Natural killer cell (primary cell): Measurements from ENCODE around the gene RHOF. TPM values are rescaled to one million over a fixed set of nuclear protein-coding genes. Genes with fewer than 3 reads are reported as not detected.

ENCODE experiments used
- ATAC-seq, 3 donors: fragments of 150-1000 bp in 2 of 3; fragments of 200-7000 bp in 1 of 3; cut with Tn5 transposase; 1 replicate in 1 of 3; 2 replicates in 2 of 3; pipeline ENCODE4 v1.10.0; 2021; ENCODE audit warnings: mild to moderate bottlenecking in 2 of 3, moderate library complexity in 2 of 3
- DNase-seq, 2 donors: peaks; one replicate each; pipeline versions ENCODE4 v3.0.0 to v3.0.0-alpha.2; 2013 to 2021; ENCODE audit warnings: mixed read lengths in 1 of 2
- H3K27ac ChIP-seq: one replicate; pipeline ENCODE4 v1.5.1; 2013; ENCODE audit warnings: mild to moderate bottlenecking, low read length
- H3K27me3 ChIP-seq: one replicate; pipeline ENCODE4 v1.6.1; 2013; ENCODE audit warnings: low read length; ENCODE audit not compliant: control insufficient read depth, insufficient read depth
- H3K36me3 ChIP-seq: one replicate; pipeline ENCODE4 v1.6.1; 2013; ENCODE audit warnings: low read length; ENCODE audit not compliant: control insufficient read depth, insufficient read depth
- H3K4me1 ChIP-seq: one replicate; pipeline ENCODE4 v1.6.1; 2013; ENCODE audit warnings: low read length; ENCODE audit not compliant: control insufficient read depth, insufficient read depth
- H3K4me3 ChIP-seq: one replicate; pipeline ENCODE4 v1.5.1; 2013; ENCODE audit warnings: low read length
- H3K9me3 ChIP-seq: one replicate; pipeline ENCODE4 v1.6.1; 2013; ENCODE audit warnings: low read length; ENCODE audit not compliant: control insufficient read depth, insufficient read depth
- H3K27ac Mint-ChIP-seq, 2 donors: one replicate each; pipeline ENCODE4 v1.8.0; 2022; ENCODE audit warnings: mild to moderate bottlenecking in 2 of 2, mixed read lengths in 2 of 2, moderate library complexity in 1 of 2
- H3K27me3 Mint-ChIP-seq, 2 donors: one replicate each; pipeline ENCODE4 v1.8.0; 2022; ENCODE audit warnings: low read depth in 2 of 2, mixed read lengths in 2 of 2
- H3K36me3 Mint-ChIP-seq: one replicate; pipeline ENCODE4 v1.8.0; 2022; ENCODE audit warnings: mixed read lengths
- H3K4me1 Mint-ChIP-seq, 2 donors: one replicate each; pipeline ENCODE4 v1.8.0; 2022; ENCODE audit warnings: mixed read lengths in 2 of 2
- H3K4me3 Mint-ChIP-seq: one replicate; pipeline ENCODE4 v1.8.0; 2022; ENCODE audit warnings: mild to moderate bottlenecking, moderate library complexity, mixed read lengths
- H3K9me3 Mint-ChIP-seq, 2 donors: one replicate each; pipeline ENCODE4 v1.8.0; 2022; ENCODE audit warnings: mixed read lengths in 2 of 2
- WGBS: methylation state at CpG from one replicate; pipeline ENCODE4 v1.1.7; 2013; ENCODE audit warnings: missing lambda C conversion rate; ENCODE audit not compliant: insufficient coverage; 5-methylcytosine and 5-hydroxymethylcytosine counted together
- intact Hi-C: fragments of 100-400 bp; cut with micrococcal nuclease; formaldehyde crosslinking; loops from one replicate; pipeline ENCODE4 v1.14.2; 2022
- total RNA-seq, 4 donors: library from RNA; stranded (reverse); fragments of 120-200 nt in 1 of 4; gene quantifications; one replicate each; pipeline versions ENCODE4 v1.2.3 to v1.2.4, GENCODE V29; 2013 to 2022
- TF ChIP-seq, protein P1 (sequence below): fragments of 200-600 bp; IDR thresholded peaks from one replicate; pipeline ENCODE4 v1.8.0; 2022; ENCODE audit warnings: antibody characterized with exemption

Gene RHOF, protein sequence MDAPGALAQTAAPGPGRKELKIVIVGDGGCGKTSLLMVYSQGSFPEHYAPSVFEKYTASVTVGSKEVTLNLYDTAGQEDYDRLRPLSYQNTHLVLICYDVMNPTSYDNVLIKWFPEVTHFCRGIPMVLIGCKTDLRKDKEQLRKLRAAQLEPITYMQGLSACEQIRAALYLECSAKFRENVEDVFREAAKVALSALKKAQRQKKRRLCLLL
- 100 to 1,000 TPM; 146 to 201 (median 177) TPM for total RNA-seq
- 94.4 TPM for total RNA-seq (2013)

DNA sequence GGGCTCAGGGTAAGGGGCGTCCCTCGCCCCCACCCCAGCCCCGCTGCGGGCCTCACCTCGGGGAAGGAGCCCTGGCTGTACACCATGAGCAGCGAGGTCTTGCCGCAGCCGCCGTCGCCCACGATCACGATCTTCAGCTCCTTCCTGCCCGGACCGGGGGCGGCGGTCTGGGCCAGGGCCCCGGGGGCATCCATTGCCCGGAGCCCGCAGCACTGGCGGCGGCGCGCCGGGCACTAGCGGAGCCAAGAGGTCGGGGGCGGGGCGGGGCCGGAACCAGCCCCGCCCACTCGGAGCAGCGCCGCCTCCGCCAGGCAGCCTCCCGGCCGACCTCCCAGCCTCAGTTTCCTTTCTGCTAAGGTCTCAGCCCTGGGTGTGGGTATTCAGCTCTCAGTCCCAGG lies at the start of gene RHOF:
Gene RHOF, minus strand, starts transcription at position 249 of the 398 bp plus-strand sequence. Its CDS starts 55 bp downstream, at position 194.
- H3K9me3 Mint-ChIP-seq = no peaks in the 10 kb centered on the region
- H3K4me1 Mint-ChIP-seq = peaks cover 57 to 72% of the 10 kb centered on the region in 2 donors
- intact Hi-C loops = loop anchor here (5.0 kb wide), 1 partner anchor 81 kb away; the partner anchor contains the start of gene TMEM120B
- TF ChIP-seq, protein P1, sequence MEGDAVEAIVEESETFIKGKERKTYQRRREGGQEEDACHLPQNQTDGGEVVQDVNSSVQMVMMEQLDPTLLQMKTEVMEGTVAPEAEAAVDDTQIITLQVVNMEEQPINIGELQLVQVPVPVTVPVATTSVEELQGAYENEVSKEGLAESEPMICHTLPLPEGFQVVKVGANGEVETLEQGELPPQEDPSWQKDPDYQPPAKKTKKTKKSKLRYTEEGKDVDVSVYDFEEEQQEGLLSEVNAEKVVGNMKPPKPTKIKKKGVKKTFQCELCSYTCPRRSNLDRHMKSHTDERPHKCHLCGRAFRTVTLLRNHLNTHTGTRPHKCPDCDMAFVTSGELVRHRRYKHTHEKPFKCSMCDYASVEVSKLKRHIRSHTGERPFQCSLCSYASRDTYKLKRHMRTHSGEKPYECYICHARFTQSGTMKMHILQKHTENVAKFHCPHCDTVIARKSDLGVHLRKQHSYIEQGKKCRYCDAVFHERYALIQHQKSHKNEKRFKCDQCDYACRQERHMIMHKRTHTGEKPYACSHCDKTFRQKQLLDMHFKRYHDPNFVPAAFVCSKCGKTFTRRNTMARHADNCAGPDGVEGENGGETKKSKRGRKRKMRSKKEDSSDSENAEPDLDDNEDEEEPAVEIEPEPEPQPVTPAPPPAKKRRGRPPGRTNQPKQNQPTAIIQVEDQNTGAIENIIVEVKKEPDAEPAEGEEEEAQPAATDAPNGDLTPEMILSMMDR = no peak
- no peaks in the 10 kb centered on the region for H3K27me3 Mint-ChIP-seq
- DNase-seq = no peak
- no peaks in the 10 kb centered on the region for H3K9me3 ChIP-seq
- peak within 1 kb of the TSS; percentile 95 for H3K4me3 Mint-ChIP-seq
- no peaks in the 10 kb centered on the region for H3K27me3 ChIP-seq
- WGBS = under 1% methylated on average over 36 of the region's 36 CpGs
- H3K27ac ChIP-seq = peak within 1 kb of the TSS; percentile 98
- H3K27ac Mint-ChIP-seq = peak within 1 kb of the TSS; percentile 100
- ATAC-seq = peak; percentile 4 to 36 (median 17)
- no peaks in the 10 kb centered on the region for H3K36me3 Mint-ChIP-seq
- H3K36me3 ChIP-seq = peaks cover 21% of the 10 kb centered on the region
- H3K4me1 ChIP-seq = peaks cover 70% of the 10 kb centered on the region
- peak within 1 kb of the TSS; percentile 86 for H3K4me3 ChIP-seq

DNA sequence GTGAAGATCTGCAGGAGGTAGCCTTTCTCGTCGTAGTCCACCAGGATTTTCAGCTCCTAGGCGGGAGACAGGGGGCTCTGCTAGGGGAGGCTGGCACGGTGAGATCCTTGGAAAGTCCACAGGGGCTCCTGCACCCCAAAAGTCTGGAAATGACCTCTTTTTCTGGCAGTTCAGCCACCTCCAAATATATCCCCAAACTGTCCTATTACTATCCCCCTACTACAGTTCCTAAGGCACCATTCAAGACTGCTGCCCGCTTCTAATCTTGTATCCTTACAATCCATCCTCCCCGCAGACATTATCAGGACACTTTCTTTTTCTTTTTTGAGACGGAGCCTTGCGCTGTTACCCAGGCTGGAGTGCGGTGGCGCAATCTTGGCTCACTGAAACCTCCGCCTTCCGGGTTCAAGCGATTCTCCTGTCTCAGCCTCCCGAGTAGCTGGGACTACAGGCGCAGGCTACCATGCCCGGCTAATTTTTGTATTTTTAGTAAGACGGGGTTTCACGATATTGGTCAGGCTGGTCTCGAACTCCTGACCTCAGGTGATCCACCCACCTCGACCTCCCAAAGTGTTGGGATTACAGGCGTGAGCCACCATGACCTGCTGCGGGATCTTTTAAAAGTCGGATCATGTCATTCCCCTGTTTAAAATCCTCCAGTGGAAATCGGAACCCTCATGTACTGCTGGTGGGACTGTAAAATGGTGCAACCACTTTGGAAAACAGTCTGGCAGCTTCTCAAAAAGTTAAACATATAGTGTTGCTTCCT lies 46.7 kb upstream of the RHOF start:
- no peak for ATAC-seq
- Mint-ChIP-seq H3K9me3 (no peaks in the 10 kb centered on the region), H3K4me3 (peak overlapping the region; percentile 91), H3K27me3 (no peaks in the 10 kb centered on the region), H3K36me3 (no peaks in the 10 kb centered on the region), H3K27ac (peak overlapping the region; percentile 53 to 91), H3K4me1 (peaks cover 12 to 19% of the 10 kb centered on the region in 2 donors)
- no peak for DNase-seq
- WGBS = 75% methylated on average over 24 of the region's 24 CpGs
- Histone ChIP-seq H3K27me3 (no peaks in the 10 kb centered on the region), H3K36me3 (no peaks in the 10 kb centered on the region), H3K9me3 (no peaks in the 10 kb centered on the region), H3K4me3 (peak overlapping the region; percentile 59), H3K27ac (peak overlapping the region; percentile 27), H3K4me1 (peaks cover 17% of the 10 kb centered on the region)
- intact Hi-C loops = loop anchor here (1.0 kb wide), 1 partner anchor 48 kb away; the partner anchor contains the start of gene PSMD9
- TF ChIP-seq, protein P1 = no peak

DNA sequence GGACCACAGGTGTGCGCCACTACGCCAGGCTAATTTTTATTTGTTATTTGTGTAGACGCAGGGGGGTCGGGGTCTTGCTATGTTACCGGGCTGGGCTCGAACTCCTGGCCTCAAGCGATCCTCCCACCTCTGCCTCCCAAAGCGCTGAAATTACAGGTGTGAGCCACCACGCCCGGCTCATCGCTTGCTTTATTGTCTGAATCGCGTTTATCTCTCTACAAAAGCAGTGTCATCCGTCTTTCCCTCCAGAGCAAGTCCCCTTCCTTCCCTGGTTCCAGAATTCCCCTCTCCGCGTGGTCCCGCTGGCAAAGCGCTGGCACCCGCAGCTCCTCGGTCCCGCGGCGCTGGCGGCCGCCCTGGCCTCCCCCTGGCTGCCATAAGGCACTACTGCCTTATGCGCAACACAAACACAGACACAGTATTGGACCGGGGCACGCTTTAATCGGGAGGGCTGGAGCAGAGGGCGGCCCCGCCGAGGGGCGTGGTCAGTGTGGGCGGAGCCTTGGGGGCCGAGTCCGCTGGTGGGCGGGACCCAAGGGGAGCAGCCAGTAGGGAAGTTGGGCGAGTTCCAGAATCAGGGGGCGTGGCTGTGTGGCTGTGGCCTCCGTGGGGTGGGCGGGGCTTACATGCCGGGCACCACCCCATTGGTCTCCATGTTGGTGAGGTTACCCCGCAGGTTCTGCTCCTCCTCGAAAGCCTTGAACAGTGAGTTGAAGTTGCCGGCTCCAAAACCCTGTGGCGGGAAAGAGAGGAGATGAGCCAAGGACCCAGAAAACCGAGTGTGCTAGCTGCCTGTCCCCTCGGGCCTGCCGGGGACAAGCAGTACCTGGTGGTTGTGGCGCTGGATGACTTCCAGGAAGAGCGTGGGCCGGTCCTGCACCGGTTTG lies 45.9 kb upstream of the RHOF start:
- peak overlapping the region; percentile 27 for H3K27ac ChIP-seq
- DNase-seq (peak; percentile 99 to 100), ATAC-seq (peak; percentile 98 to 100 (median 98))
- peaks cover 17% of the 10 kb centered on the region for H3K4me1 ChIP-seq
- intact Hi-C loops = loop anchor here (1.0 kb wide), 1 partner anchor 49 kb away; the partner anchor contains the start of gene PSMD9
- no peaks in the 10 kb centered on the region for H3K27me3 Mint-ChIP-seq
- H3K4me1 Mint-ChIP-seq = peaks cover 12 to 19% of the 10 kb centered on the region in 2 donors
- no peaks in the 10 kb centered on the region for H3K36me3 ChIP-seq
- no peaks in the 10 kb centered on the region for H3K27me3 ChIP-seq
- TF ChIP-seq, protein P1 = no peak
- peak overlapping the region; percentile 59 for H3K4me3 ChIP-seq
- H3K36me3 Mint-ChIP-seq = no peaks in the 10 kb centered on the region
- WGBS = 14% methylated on average over 53 of the region's 53 CpGs
- no peaks in the 10 kb centered on the region for H3K9me3 Mint-ChIP-seq
- no peaks in the 10 kb centered on the region for H3K9me3 ChIP-seq
- peak overlapping the region; percentile 91 for H3K4me3 Mint-ChIP-seq
- peak overlapping the region; percentile 53 to 91 for H3K27ac Mint-ChIP-seq
